ENCODE data around the gene LCN10.

The LCN10 gene

GRCh38 chr9:136700959-136701667 is 41.6 kb downstream of the LCN10 start:
- TF ChIP-seq, protein P1, sequence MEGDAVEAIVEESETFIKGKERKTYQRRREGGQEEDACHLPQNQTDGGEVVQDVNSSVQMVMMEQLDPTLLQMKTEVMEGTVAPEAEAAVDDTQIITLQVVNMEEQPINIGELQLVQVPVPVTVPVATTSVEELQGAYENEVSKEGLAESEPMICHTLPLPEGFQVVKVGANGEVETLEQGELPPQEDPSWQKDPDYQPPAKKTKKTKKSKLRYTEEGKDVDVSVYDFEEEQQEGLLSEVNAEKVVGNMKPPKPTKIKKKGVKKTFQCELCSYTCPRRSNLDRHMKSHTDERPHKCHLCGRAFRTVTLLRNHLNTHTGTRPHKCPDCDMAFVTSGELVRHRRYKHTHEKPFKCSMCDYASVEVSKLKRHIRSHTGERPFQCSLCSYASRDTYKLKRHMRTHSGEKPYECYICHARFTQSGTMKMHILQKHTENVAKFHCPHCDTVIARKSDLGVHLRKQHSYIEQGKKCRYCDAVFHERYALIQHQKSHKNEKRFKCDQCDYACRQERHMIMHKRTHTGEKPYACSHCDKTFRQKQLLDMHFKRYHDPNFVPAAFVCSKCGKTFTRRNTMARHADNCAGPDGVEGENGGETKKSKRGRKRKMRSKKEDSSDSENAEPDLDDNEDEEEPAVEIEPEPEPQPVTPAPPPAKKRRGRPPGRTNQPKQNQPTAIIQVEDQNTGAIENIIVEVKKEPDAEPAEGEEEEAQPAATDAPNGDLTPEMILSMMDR (IDR thresholded peaks at IDR 0.05; ENCODE audit: insufficient read depth, missing control alignments): no peak
- FAIRE-seq (no peak), DNase-seq (ENCODE audit: insufficient read length, low spot score) (no peak)

GRCh38 chr9:136700304-136700703 is 42.4 kb downstream of the LCN10 start:
- FAIRE-seq (no peak), DNase-seq (ENCODE audit: insufficient read length, low spot score) (no peak)
- TF ChIP-seq, protein P1 (IDR thresholded peaks at IDR 0.05; ENCODE audit: insufficient read depth, missing control alignments): no peak

DNA sequence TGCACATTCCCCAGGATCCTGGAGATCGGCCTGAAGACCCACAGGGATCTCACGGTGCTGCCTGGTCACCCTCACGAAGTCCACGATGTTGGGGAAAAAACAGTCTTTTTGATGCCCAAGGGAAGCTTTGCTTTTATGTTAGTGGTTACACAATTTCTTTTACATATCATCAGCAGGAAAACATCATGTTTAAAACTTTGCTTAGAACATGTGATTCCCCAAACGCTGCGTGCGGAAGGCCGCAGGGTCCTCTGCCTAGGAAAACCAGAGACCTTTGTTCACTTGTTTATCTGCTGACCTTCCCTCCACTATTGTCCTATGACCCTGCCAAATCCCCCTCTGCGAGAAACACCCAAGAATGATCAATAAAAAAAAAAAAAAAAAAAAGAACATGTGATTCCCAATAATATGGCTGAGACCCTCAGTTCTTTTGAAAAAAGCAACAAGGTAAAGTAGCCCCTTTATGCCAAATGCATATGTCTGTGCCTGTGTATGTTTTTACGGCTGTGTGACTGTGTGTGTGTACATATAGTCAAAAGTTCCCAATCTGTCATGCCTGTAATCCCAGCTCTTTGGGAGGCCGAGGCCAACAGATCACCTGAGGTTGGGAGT is 44.0 kb downstream of the LCN10 start:
- FAIRE-seq (no peak), DNase-seq (ENCODE audit: insufficient read length, low spot score) (no peak)
- TF ChIP-seq, protein P1 (IDR thresholded peaks at IDR 0.05; ENCODE audit: insufficient read depth, missing control alignments): no peak

DNA sequence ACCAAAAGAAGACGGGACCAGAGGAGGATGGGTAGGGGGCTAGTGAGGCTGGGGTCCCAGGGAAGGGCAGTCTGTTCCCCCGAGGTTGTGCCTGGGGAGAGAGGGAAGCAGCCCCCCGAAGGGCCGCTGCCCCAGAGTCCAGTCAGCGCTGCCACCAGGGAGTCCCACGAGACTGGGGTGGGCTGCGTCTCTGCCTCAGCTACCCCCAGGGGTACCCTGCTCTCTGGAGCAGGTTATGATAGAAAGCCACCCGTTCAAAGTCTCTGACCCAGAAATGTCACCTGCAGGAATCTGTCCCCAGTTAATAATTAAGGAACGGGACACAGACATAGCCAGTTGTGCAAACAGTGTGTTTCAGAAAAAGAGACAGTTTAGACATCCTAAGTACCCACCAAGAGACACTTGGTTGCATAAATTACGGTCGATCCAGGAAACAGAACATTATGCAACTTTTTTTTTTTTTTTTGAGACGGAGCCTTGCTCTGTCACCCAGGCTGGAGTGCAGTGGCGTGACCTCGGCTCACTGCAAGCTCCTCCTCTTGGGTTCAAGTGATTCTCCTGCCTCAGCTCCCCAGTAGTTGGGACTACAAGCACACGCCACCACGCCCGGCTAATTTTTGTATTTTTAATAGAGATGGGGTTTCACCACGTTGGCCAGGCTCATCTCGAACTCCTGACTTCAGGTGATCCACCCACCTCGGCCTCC is 44.8 kb downstream of the LCN10 start:
- TF ChIP-seq, protein P1 (IDR thresholded peaks at IDR 0.05; ENCODE audit: insufficient read depth, missing control alignments): no peak
- FAIRE-seq (no peak), DNase-seq (ENCODE audit: insufficient read length, low spot score) (no peak)

DNA sequence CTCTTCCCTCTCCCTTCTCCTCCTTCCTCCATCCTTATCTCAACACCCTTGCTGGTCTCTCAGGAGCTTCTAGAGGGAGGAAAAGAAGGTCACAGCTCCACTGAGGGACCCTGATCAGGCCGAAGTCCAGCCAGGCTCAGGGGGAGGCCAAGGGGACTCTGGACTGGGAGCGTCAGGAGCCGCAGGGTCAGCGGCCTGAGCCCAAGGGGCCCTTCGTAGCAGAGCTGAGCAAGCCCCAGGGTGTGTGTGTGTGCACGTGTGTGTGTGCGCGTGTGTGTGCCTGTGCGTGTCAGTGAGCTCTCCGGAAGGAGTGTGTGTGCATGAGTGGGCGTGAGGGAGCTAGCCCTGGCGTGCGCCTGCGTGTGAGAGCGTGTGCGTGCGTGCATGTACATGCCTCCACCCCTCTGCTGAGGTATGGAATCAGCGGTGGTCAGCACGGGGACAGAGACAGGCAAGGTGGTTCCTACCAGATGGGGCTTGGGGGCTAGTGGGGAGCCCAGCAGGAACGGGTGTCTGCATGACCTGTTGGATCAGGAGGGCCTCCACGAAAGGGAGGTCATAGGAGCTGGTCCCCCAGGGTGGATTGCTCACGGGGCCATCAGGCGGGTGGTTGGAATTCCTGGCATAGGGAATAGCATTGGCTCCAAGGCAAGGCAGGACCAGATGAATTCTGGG is 45.5 kb downstream of the LCN10 start:
- TF ChIP-seq, protein P1 (IDR thresholded peaks at IDR 0.05; ENCODE audit: insufficient read depth, missing control alignments): no peak
- FAIRE-seq (no peak), DNase-seq (ENCODE audit: insufficient read length, low spot score) (no peak)

DNA sequence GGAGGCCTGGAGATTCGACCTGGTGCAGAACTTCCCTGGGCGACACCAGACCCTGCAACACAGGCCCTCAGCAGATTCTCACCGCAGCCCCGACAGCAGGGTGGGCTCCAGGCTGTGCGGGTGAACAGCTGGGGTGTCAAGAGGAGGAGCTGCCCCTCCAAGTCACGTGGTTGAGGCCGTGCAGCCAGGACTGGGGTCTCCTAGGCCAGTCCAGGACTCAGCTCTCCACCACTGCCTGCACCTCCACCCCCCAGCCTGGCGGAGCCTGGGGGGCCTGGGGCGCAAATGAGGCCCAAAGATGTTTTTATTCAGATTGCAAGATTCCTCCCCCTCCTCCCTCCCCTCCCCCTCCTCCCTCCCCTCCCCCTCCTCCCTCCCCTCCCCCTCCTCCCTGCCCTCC is 46.2 kb downstream of the LCN10 start:
- TF ChIP-seq, protein P1 (IDR thresholded peaks at IDR 0.05; ENCODE audit: insufficient read depth, missing control alignments): no peak
- FAIRE-seq: no peak
- DNase-seq (ENCODE audit: insufficient read length, low spot score): no peak

Measured in D721Med (cell line).